AG20443 (cell line): ENCODE measurements around the gene MAST3.
"Not testable (repeated sequence)": the region's sequence is repeated elsewhere in the genome, so short reads cannot be mapped to it uniquely, and the experiment has no call there.

Source experiments
- DNase-seq: peaks from one replicate; pipeline ENCODE4 v3.0.0; 2012; ENCODE audit warnings: low spot score, mixed read lengths

MAST3 gene

DNA sequence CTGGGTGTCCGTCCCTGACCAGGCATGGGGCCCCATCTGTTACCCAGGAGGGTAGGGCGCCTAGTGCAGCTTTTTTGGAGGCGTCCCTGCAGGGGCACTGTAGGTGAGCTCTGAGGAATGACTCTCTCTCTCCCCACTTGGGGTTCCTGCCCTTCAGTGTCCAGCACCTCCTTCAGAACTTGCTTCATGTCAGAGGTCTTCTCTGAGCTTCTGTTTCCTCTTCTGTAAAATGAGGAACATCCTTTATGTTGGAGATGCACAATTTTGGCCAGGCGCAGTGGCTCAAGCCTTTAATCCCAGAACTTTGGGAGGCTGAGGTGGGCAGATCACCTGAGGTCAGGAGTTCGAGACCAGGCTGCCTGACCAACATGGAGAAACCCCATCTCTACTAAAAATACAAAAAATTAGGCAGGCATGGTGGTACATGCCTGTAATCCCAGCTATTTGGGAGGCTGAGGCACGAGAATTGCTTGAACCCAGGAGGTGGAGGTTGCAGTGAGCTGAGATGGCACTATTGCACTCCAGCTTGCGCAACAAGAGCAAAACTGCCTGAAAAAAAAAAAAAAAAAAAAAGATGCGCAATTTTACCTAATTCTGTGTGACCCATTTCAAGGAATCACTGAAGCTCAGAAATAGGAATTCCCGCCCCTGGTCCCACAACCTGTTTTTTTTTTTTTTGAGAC, 40.2 kb downstream of the MAST3 start:
- DNase-seq = no peak

- no peak for DNase-seq
Measured at GRCh38 chr19:18140473-18140872, 42.9 kb downstream of the MAST3 start.

DNA sequence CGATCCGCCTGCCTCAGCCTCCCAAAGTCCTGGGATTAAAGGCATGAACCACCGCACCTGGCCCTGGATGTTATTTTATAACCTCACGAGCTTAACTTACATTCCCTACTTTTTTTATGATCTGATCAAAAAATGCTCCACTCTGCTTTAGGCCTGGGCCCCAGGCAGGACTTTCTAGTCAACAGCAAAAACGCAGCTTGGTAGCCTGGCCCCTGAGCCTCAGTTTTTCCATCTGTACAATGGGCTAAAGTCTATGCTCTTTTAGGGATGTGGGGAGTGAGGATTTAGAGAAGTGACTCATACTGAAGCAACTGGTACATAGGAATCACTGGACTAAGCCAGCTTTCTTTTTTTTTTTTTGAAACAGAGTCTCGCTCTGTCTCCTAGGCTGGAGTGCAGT, 43.5 kb downstream of the MAST3 start:
- no peak for DNase-seq

DNA sequence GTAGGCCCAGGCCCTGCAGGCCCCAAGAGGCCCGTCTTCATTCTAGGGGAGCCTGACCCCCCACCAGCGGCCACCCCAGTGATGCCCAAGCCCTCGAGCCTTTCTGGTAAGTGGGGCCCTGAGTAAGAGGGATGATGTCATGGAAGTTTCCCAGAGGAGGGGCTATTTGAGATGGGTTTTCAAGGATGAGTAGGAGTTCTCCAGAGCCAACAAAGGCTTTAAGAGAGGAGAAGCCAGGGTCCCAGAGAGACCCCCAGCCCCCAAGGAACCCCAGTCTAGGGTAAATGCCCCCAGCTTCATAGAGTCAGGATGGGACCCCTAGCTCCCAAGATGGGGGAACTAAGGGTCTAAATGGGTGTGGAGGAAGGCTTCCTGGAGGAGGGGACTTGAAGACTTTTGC, 46.3 kb downstream of the MAST3 start:
- no peak for DNase-seq

DNA sequence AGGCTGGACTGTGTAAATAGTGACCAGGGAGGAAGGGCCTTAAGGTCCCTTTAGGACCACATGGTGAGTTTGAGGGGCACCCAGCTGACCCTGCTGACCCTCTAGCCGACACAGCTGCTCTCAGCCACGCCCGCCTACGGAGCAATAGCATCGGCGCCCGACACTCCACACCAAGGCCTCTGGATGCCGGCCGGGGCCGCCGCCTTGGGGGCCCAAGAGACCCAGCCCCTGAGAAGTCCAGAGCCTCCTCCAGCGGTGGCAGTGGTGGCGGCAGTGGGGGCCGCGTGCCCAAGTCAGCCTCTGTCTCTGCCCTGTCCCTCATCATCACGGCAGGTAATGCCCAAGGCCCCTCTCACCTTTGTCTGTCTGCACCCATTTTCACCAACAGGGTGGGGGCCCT, 46.8 kb downstream of the MAST3 start:
- DNase-seq = no peak

DNA sequence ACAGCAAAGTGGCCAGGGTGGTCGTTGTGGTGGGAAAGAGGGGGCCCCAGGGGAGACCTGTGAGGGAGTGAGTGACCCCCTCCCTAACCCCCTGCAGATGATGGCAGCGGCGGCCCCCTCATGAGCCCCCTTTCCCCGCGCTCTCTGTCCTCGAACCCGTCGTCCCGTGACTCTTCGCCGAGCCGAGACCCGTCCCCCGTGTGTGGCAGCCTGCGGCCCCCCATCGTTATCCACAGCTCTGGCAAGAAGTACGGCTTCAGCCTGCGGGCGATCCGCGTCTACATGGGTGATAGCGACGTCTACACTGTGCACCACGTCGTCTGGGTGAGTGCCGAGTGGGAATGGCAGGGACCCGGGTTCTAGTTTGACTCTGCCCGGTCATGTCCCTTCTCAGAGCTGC, 47.3 kb downstream of the MAST3 start:
- DNase-seq = no peak

DNA sequence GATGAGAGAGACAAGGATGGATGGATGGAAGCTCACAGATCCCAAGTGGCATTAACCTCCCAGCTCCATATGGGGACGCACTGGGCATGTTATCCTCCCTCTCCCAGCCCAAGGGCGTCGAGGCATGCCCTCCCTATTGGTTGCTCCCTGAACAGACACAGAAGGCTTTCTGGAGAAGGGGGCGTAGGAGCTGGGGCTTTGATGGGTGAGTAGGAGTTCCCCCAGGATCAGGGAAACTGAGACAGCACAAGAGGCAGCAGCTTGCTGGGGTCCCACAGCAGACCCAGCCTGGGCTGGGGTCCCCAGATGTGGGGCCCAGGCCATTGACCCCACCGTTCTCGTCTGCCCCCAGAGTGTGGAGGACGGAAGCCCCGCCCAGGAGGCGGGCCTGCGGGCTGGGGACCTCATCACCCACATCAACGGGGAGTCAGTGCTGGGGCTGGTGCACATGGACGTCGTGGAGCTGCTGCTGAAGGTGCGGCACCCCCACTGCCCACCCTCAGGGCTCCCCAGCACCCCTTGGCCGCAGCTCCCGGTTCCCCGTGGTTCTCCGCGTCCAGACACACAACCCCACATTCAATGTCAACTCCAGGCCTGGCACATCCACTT, 47.9 kb downstream of the MAST3 start:
- no peak for DNase-seq

DNA sequence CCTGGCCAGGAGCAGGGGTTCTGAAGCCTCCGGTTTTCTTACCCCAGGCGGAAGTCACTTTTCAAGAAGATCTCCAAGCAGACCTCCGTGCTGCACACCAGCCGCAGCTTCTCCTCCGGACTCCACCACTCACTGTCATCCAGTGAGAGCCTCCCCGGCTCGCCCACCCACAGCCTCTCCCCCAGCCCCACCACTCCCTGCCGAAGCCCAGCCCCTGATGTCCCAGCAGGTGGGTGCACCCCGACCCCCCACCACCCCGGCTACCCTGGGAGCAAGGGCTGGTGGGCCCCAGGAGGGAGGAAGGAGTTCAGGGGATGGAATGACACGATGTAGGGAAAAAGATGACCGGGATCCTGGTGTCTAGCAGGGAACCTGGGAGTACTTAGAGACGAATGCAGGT, 49.8 kb downstream of the MAST3 start:
- no peak for DNase-seq

- no peak for DNase-seq
Measured at GRCh38 chr19:18149596-18149975, 52.0 kb downstream of the MAST3 start.

GRCh38 chr19:18150776-18151624, 53.4 kb downstream of the MAST3 start:
- no peak for DNase-seq

GRCh38 chr19:18152442-18152816, 54.9 kb downstream of the MAST3 start:
- DNase-seq = peak; percentile 95

- DNase-seq = peak; percentile 99
Measured at GRCh38 chr19:18152817-18153555, 55.4 kb downstream of the MAST3 start, which contains the start of gene PIK3R2. Gene PIK3R2 (plus strand): TSS chr19:18153163. CDS start chr19:18155880, 2,717 bp downstream.

DNA sequence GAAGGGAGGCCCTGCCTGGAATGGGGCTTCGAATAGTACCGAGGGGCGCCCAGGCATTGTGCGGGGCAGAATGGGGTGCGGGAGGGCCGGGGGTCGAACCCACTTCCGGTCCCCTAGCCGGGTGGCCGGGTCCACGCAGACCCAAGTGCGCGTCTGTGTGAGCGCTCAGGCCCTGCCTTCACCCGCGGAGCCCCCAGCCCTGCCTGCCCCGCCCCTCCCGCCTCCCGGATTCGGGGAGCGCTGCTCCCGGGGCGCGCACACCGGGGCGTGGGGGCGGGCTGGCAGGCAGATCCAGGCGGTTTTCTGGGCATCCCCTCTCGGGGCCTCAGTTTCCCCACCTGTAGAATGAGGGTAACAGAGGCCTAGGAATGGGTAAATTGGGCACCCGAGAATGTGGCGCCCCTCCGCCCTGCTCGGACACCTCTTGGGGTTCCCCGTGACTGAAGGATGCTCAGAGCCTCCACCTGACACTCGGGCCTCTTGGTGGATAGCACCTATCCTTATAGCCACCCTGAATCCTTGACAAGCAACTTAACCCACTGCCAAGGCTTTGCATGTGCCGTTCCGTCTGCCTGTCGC, 56.1 kb downstream of the MAST3 start:
- peak; percentile 39 for DNase-seq

DNA sequence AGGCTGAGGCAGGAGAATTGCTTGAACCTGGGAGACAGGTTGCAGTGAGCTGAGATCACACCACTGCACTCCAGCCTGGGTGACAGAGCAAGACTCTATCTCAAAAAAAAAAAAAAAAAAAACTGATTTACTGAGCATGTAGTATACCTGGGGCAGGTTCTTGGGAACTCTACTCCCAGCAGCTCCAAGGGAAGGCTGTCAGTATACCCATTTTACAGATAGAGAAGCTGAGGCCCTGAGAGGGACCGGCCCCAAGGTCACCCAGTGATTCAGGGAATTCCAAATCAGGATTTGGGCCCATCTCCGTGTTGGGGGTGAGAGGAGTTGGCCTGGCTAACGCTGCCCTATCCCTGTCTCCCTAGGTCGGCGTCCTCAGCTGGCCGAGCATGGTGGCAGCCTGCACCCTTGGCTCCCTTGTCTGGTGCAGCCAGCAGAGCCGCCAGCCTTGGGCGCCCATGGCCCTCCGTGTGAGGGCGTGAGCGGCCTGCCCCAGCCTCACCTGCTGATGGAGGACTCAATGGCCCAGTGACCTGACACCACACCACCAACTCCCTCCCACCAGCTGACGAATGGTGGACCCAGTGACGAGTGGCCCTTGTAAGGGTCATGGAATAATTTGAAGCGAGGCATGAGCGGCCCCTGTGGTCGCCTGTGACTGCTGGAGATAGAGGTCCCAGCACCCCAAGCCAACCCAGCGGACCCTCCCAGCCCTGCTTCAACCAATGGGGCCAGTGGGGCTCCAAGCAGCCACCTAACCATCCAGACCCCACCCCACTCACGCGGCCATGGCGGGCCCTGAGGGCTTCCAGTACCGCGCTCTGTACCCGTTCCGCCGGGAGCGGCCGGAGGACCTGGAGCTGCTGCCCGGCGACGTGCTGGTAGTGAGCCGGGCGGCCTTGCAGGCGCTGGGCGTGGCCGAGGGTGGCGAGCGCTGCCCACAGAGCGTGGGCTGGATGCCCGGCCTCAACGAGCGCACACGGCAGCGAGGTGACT, 57.8 kb downstream of the MAST3 start:
- DNase-seq = no peak

DNA sequence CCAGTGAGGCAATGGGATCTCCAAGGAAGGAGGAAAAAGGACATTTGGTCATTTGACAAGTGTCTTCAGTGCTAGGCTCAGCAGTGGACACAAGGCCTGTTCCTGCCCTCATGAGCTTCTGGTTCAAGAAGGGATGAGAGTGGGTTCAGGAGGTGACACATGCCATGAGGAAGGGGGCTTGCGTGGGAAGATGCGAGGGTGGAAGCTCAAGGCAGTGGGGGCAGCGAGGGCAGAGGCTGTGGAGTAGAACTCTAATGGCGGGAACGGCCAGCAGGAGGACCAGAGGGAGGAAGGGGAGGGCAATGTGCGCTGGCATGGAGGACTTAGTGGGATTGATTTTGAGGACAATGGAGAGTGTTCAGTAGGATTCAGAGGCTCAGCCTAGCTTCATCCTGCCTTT, 58.7 kb downstream of the MAST3 start:
- no peak for DNase-seq

DNA sequence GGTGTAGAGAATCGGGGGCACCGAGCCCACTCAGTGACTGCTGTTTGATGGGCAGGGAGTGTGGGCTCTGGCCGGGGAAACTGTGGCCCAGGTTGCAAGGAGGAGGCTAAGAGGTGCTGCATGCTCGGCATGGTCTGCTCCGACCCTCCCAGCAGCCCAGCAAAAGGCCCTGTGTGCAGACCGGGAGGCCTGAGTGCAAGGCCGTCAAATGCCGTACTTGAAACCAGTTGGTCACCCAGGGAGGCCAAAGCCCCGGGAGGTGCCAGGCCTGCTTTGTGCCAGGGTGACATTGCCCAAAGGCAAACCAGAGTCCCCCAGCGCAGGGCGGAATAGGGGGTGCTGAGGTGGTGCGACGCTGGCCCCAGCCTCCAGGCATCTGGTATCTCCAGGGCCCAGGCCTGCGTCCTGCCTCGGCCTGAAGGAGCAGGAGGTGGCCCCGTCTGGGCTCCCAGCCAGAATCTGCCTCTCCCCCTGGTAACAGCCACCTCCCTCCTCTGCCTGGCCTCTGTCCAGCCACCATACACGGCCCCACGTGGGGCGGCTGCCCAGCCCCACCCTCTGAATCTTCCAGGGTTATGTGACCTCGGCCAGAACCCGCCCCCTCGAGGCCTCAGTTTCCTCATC, 59.4 kb downstream of the MAST3 start:
- DNase-seq = peak; percentile 81

GRCh38 chr19:18157465-18158063, 60.0 kb downstream of the MAST3 start:
- DNase-seq = no peak

GRCh38 chr19:18158467-18158866, 60.9 kb downstream of the MAST3 start:
- no peak for DNase-seq

DNA sequence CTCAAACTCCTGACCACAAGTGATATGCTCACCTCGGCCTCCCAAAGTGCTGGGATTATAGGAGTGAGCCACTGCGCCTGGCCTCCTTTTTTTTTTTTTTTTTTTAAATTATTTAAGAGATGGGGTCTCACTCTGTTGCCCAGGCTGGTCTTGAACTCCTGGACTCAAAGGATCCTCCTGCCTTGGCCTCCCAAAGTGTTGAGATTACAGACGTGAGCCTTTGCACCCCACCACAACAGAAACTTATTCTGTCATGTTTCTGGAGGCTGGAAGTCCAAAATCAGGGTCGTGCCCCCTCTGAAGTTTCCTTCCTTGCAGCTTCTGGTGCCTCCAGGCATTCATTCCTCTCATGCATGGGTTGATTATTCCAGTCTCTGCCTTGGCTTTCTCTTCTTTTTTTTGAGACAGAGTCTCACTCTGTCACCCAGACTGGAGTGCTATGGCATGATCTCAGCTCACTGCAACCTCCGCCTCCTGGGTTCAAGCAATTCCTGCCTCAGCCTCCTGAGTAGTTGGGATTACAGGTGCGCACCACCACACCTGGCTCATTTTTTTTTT, 61.6 kb downstream of the MAST3 start:
- DNase-seq = not testable (repeated sequence)

DNA sequence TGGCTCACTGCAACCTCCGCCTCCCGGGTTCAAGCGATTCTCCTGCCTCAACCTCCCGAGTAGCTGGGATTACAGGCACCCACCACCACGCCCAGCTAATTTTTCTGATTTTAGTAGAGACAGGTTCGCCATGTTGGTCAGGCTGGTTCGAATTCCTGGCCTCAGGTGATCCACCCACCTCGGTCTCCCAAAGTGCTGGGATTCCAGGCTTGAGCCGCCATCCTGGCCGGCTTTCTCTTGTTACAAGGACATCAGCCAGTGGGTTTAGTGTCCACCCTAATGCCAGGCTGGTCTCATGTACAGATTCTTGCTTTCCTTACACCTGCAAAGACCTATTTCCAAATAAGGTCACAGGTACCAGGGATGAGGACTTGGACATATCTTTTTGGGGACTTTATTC, 62.2 kb downstream of the MAST3 start:
- DNase-seq = no peak
